GM21390 (cell line): Measurements from ENCODE around the gene HELQ.
"Not testable (repeated sequence)": the region's sequence is repeated elsewhere in the genome, so short reads cannot be mapped to it uniquely, and the experiment has no call there.

Experiments used
- ATAC-seq: cut with Tn5 transposase; IDR thresholded peaks from one replicate; pipeline ENCODE4 v1.9.1; 2021; ENCODE audit not compliant: unreplicated experiment

The HELQ gene, protein sequence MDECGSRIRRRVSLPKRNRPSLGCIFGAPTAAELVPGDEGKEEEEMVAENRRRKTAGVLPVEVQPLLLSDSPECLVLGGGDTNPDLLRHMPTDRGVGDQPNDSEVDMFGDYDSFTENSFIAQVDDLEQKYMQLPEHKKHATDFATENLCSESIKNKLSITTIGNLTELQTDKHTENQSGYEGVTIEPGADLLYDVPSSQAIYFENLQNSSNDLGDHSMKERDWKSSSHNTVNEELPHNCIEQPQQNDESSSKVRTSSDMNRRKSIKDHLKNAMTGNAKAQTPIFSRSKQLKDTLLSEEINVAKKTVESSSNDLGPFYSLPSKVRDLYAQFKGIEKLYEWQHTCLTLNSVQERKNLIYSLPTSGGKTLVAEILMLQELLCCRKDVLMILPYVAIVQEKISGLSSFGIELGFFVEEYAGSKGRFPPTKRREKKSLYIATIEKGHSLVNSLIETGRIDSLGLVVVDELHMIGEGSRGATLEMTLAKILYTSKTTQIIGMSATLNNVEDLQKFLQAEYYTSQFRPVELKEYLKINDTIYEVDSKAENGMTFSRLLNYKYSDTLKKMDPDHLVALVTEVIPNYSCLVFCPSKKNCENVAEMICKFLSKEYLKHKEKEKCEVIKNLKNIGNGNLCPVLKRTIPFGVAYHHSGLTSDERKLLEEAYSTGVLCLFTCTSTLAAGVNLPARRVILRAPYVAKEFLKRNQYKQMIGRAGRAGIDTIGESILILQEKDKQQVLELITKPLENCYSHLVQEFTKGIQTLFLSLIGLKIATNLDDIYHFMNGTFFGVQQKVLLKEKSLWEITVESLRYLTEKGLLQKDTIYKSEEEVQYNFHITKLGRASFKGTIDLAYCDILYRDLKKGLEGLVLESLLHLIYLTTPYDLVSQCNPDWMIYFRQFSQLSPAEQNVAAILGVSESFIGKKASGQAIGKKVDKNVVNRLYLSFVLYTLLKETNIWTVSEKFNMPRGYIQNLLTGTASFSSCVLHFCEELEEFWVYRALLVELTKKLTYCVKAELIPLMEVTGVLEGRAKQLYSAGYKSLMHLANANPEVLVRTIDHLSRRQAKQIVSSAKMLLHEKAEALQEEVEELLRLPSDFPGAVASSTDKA

GRCh38 chr4:83455281-83456183 lies at the start of gene HELQ, which contains the start of gene MRPS18C:
HELQ (minus strand) TSS chr4:83455823; CDS start chr4:83455693, 130 bp downstream.
MRPS18C (plus strand) TSS chr4:83456058; CDS start chr4:83456078, 20 bp downstream.
- ATAC-seq, result peak; percentile 94

GRCh38 chr4:83504996-83505395 lies 49.4 kb upstream of the HELQ start:
- ATAC-seq, result no peak

GRCh38 chr4:83504503-83504902 lies 48.9 kb upstream of the HELQ start:
- ATAC-seq, result no peak

GRCh38 chr4:83503974-83504373 lies 48.4 kb upstream of the HELQ start:
- no peak for ATAC-seq

GRCh38 chr4:83501671-83502070 lies 46.0 kb upstream of the HELQ start:
- ATAC-seq, result not testable (repeated sequence)

DNA sequence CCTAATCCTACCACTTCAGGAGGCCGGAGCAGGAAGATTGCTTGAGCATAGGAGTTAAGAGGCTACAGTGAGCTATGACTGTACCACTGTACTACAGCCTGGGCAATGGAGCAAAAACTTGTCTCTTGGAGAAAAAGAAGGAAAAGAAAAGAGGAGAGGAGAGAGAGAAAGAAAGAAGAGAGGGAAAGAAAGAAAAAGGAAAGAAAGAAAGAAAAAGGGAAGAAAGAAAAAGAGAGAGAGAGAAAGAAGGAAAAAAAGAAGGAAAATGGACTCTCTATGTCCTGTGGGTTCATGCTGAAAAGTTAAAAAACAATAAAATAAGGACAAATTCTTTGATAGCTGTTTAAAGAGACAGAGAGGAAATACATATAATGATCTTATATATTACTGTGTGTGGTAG lies 42.6 kb upstream of the HELQ start:
- no peak for ATAC-seq

DNA sequence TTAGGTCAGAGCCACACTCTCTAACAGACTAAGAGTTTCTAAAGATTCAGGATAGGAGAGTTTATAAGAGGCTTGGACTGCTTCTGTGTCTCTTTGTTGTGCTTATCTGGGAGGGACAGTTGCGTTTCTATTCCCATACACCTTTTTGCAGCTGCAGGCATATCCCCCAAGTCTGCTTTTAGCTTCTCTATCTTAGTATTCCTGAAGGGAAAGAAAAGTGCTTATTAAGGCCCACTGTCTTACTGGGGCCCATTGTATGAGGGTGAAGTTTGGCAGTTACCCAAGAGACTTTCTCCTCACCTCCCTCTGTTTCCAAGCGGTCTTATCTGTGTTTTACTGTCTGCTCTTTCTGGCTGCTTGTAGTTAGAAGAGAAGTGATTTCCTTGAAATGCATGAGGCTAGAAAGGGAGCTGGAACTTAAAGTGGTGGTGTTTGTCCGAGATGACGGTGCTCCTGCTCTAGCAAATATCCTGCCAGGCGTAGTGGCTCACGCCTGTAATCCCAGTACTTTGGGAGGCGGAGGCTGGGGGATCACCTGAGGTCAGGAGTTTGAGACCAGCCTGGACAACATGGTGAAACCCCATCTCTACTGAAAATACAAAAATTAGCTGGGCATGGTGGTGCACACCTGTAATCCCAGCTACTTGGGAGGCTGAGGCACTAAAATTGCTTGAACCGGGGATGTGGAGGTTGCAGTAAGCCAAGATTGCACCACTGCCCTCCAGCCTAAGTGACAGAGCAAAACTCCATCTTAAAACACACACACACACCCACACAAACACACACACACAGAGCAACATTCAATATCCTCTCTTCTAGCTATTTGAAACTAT lies 40.7 kb upstream of the HELQ start:
- ATAC-seq, result not testable (repeated sequence)

DNA sequence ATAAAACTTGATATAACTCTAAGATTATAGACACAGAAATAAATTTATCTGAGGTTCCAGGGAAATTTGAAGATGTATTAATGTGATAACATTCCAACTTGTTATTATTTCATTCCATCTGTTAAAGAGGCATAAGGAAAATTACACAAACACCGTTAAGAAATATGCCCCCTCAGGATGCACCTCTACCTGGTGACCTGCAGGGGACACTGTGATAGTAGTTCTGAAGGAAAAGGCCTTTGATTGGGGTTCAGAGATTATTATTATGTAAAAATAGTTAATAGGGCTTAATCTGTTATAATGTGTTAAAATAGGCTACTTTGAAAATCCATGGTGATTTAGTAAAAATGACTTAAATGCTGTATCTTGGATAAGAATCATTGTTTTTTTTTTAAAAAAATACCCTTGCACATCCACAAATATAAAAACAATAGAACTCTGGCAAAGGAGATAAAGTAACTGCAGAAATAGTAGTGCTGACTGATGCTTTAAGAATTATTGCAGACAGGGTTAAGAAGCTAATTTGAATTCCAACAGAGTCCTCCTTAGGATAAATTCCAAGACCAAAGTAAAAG lies 35.3 kb upstream of the HELQ start:
- ATAC-seq, result peak; percentile 68

DNA sequence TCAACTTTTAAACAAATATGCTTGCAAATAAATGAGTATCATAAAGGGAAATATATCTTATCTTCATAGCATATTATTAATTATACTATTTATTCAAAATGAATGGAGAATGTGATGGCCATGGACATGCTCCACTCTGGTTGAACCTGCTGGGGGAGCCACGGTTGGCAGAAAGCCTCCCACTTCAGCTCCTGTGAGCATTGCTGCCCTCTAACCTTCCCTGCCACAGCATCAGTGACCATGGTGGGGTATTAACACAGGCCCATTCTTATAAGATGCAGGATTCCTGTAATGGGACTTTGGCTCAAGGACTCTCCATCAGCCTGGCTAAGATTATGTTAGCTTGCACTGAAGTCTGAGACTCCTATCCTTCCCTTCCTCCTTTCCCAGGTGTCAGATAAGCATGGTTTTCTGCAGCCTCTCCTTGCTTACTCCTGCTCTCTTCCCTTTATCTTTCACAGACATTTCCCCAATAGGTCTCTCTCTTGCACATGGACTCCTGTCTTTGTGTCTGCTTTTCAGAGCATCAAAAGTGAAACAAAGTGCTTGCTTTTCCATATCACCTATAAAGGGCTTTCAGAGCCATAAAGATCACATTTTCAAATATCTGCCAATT lies 34.2 kb upstream of the HELQ start:
- no peak for ATAC-seq

- no peak for ATAC-seq
Measured at GRCh38 chr4:83486457-83487129, 31.0 kb upstream of the HELQ start.

DNA sequence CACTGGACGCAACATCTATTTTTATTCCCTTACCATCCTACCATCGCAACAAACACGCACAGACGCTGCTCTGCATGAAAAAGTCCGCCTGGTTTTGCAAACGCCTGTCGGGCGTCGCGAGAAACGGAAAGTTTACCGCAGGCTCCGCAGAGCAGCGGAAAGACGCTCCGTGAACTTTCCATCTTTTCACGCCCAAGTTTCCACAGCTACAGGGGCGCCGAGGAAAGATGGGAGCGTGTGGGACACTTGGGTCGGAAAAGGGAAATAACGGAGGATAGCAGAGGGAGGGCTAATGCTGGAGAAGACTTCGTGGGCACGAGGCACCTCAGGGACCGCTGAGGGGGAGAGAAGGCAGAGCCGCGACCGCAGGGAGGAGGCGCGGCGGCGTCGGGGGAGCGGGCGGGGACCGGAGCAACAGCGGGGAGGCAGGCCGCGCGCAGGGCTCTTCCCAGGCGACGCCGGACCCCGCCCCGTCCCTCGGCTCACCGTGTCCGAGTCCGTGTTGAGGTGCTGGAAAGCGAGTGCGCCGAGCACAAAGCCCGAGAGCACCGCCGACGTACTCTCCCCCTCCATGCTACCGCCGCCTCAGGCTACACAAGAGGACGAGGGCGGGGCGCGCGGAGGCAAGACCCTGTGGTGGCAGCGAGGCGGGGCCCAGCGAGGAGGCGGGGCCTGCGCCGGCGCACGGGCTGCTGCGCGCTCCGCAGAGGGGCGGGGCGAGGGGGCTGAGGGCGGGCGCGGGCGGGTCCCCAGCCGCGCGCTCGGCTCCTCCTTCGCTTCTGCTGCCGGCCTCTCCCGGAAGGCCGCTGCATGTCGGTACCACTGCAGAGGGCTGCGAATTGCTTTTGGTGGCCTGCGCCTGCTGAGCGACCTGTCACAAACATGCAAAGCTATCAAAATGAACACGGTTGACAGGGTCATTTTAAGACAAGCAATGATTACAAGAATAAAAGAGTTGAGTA lies 29.2 kb upstream of the HELQ start, which contains the start of gene ABRAXAS1:
Gene ABRAXAS1, minus strand, starts transcription at position 601 of the 962 bp plus-strand sequence. Its CDS starts 28 bp downstream, at position 573.
- ATAC-seq, result peak; percentile 97

- no peak for ATAC-seq
Measured at GRCh38 chr4:83473966-83474365, 18.3 kb upstream of the HELQ start.

GRCh38 chr4:83473423-83473822 lies 17.8 kb upstream of the HELQ start:
- ATAC-seq, result no peak

GRCh38 chr4:83456184-83456501 lies 520 bp upstream of the HELQ start:
- ATAC-seq, result no peak

DNA sequence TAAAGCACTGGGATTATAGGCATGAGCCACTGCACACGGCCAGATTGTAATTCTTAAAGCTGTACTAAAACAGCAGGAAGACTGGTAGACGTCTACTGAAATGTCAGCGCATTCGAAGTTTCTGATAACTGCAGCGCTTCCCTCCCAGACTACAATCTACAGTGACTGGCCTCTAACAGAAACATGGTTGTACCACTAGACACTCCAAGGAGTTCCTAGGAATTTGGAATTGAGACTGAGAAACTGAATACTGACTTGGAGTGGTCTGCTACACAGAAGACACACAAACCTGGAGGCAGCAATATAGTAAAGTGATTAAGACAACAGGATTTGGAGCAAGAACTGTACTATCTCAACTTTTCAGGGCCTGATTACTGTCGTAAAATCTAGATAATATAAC lies 937 bp downstream of the HELQ start:
- ATAC-seq, result no peak

DNA sequence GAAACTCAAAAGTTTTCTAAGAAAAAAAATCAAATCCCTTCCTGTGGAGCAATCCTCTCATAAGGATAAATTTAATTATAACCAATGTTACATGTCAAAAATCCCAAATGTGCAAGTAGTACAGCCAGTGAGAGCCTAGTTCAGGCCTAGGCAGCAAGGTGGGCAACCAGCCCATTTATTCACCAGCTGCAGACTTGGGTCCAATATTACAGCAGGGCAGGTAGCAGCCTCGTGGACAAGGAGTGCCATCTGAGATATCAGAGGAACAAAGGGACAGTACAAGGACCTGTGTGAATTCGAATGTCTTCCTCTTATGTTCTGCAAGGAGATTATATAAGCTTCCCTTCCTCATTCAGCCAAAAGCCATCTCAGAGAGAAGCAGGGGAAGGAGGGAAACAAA lies 6.6 kb downstream of the HELQ start:
- ATAC-seq, result no peak

- no peak for ATAC-seq
Measured at GRCh38 chr4:83440899-83441298, 14.7 kb downstream of the HELQ start.
